Endodermal cell (in vitro differentiated cells): ENCODE results near the gene CH25H. TPM values are rescaled to one million over a fixed set of nuclear protein-coding genes. Genes with fewer than 3 reads are reported as not detected.

Experiments used
- DNase-seq: peaks from one replicate; pipeline ENCODE4 v3.0.0-alpha.2; 2017
- H3K27ac ChIP-seq: 2 replicates; pipeline ENCODE4 v1.5.1; 2013; ENCODE audit warnings: mild to moderate bottlenecking, low read depth, low read length, moderate library complexity
- H3K27me3 ChIP-seq: 2 replicates; pipeline ENCODE4 v1.6.1; 2013; ENCODE audit warnings: mild to moderate bottlenecking, low read length, moderate library complexity; ENCODE audit not compliant: insufficient read depth, control insufficient read depth, poor library complexity, severe bottlenecking
- H3K36me3 ChIP-seq: 2 replicates; pipeline ENCODE4 v1.7.0; 2013; ENCODE audit warnings: mild to moderate bottlenecking, low read length, moderate library complexity; ENCODE audit not compliant: control insufficient read depth, insufficient read depth
- H3K4me1 ChIP-seq: one replicate; pipeline ENCODE4 v1.7.0; 2013; ENCODE audit warnings: low read length; ENCODE audit not compliant: control insufficient read depth, insufficient read depth
- H3K4me3 ChIP-seq: 2 replicates; pipeline ENCODE4 v1.5.1; 2013; ENCODE audit warnings: mild to moderate bottlenecking, low read length, moderate library complexity
- H3K9ac ChIP-seq: 2 replicates; pipeline ENCODE4 v1.6.1; 2013; ENCODE audit warnings: mild to moderate bottlenecking, low read length, moderate library complexity; ENCODE audit not compliant: poor library complexity, severe bottlenecking; ENCODE audit errors: extremely low read depth
- H3K9me3 ChIP-seq: 2 replicates; pipeline ENCODE4 v1.6.1; 2013; ENCODE audit warnings: mild to moderate bottlenecking, low read length, moderate library complexity; ENCODE audit not compliant: control insufficient read depth
- H3K27ac Mint-ChIP-seq: 2 replicates; pipeline ENCODE4 v1.8.0; 2020; ENCODE audit warnings: mixed read lengths
- H3K27me3 Mint-ChIP-seq: 2 replicates; pipeline ENCODE4 v1.8.0; 2021; ENCODE audit warnings: mild to moderate bottlenecking, mixed read lengths; ENCODE audit not compliant: insufficient read depth
- H3K36me3 Mint-ChIP-seq: 2 replicates; pipeline ENCODE4 v1.8.0; 2020; ENCODE audit warnings: low read depth, mixed read lengths
- H3K4me1 Mint-ChIP-seq: 2 replicates; pipeline ENCODE4 v1.8.0; 2020; ENCODE audit warnings: mixed read lengths
- H3K4me3 Mint-ChIP-seq: 2 replicates; pipeline ENCODE4 v1.8.0; 2020; ENCODE audit warnings: mild to moderate bottlenecking, moderate library complexity, mixed read lengths
- H3K9me3 Mint-ChIP-seq: 2 replicates; pipeline ENCODE4 v1.8.0; 2020; ENCODE audit warnings: mild to moderate bottlenecking, mixed read lengths
- WGBS, 2 experiments: methylation state at CpG; one replicate each; pipeline versions ENCODE4 v1.1.5 to v1.1.7; 2013; ENCODE audit warnings: missing lambda C conversion rate in 2 of 2, mixed read lengths in 1 of 2; ENCODE audit not compliant: insufficient coverage in 1 of 2, insufficient read length in 1 of 2; 5-methylcytosine and 5-hydroxymethylcytosine counted together
- total RNA-seq, 2 donors: library from RNA; stranded (reverse); fragmentation: NEBNext Ultra II Directional in 1 of 2; extraction: Animal tissue kit (Norgen Biotek cat#: 25700) in 1 of 2; gene quantifications; 2 replicates in 1 of 2; 3 replicates in 1 of 2; pipeline ENCODE4 v1.2.1, GENCODE V29; 2021
- TF ChIP-seq, protein P1 (sequence below): fragments of 200-600 bp; sonication (generic); conservative IDR thresholded peaks from 2 replicates; pipeline ENCODE4 v1.5.0; 2021; ENCODE audit warnings: antibody characterized with exemption, mild to moderate bottlenecking

CH25H gene
- total RNA-seq, 2 donors from 2014 or later, result not detected

DNA sequence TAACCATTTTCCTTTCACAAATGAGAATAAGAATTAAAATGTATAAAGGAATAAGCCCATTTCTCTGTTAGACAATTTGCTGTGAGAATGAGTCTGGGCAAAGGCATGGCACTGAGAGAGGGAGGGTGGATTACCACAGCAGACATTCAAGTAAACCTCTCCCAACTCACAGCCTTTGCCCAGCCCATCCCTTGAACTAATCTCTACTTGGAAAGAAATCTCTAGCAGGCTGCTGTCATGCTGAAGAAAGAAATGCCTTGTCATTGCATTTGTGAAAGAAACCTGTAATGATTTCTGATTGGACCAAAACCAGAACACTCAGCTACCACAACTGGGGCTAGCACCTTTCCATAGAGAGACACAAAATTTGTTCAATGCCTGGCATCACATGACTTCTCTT lies 39.2 kb downstream of the CH25H start:
- Histone ChIP-seq H3K36me3 (no peaks in the 10 kb centered on the region), H3K9ac (no peak overlapping the region), H3K27ac (no peak overlapping the region), H3K4me3 (no peak overlapping the region), H3K27me3 (no peaks in the 10 kb centered on the region), H3K4me1 (no peaks in the 10 kb centered on the region), H3K9me3 (no peaks in the 10 kb centered on the region)
- TF ChIP-seq, protein P1, sequence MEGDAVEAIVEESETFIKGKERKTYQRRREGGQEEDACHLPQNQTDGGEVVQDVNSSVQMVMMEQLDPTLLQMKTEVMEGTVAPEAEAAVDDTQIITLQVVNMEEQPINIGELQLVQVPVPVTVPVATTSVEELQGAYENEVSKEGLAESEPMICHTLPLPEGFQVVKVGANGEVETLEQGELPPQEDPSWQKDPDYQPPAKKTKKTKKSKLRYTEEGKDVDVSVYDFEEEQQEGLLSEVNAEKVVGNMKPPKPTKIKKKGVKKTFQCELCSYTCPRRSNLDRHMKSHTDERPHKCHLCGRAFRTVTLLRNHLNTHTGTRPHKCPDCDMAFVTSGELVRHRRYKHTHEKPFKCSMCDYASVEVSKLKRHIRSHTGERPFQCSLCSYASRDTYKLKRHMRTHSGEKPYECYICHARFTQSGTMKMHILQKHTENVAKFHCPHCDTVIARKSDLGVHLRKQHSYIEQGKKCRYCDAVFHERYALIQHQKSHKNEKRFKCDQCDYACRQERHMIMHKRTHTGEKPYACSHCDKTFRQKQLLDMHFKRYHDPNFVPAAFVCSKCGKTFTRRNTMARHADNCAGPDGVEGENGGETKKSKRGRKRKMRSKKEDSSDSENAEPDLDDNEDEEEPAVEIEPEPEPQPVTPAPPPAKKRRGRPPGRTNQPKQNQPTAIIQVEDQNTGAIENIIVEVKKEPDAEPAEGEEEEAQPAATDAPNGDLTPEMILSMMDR, result no peak
- no peak for DNase-seq
- Mint-ChIP-seq H3K27ac (no peak overlapping the region), H3K9me3 (no peaks in the 10 kb centered on the region), H3K4me3 (no peak overlapping the region), H3K4me1 (no peaks in the 10 kb centered on the region), H3K36me3 (no peaks in the 10 kb centered on the region), H3K27me3 (peaks cover 9% of the 10 kb centered on the region)

GRCh38 chr10:89165923-89166322 lies 41.2 kb downstream of the CH25H start:
- no peaks in the 10 kb centered on the region for H3K4me1 Mint-ChIP-seq

DNA sequence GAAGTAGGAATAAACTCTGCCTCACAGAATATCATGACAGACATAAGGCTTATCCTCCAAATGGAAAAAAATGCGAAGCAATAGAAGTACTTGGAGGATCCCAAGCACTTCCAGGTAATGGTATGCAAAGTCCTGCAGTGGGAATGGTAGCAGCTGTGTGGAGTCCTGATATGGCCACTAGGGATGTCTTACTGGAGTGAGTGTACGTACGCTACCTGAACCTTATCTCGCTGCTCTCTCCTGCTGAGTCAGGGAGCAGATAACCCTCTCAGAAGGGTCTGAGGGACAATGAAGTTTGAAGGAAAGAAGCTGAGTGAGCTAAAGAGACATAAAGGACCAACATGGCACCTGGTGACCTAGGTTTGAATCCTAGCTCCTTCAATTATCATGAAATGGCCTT lies 42.2 kb downstream of the CH25H start:
- 81 to 89% methylated on average over 4 of the region's 4 CpGs for WGBS, 2 experiments
- DNase-seq, result peak; percentile 62
- Mint-ChIP-seq H3K27ac (no peak overlapping the region), H3K27me3 (peaks cover 9% of the 10 kb centered on the region), H3K36me3 (no peaks in the 10 kb centered on the region), H3K4me3 (no peak overlapping the region), H3K9me3 (no peaks in the 10 kb centered on the region), H3K4me1 (no peaks in the 10 kb centered on the region)
- Histone ChIP-seq H3K36me3 (no peaks in the 10 kb centered on the region), H3K4me1 (no peaks in the 10 kb centered on the region), H3K27me3 (no peaks in the 10 kb centered on the region), H3K9me3 (no peaks in the 10 kb centered on the region), H3K27ac (no peak overlapping the region), H3K9ac (no peak overlapping the region), H3K4me3 (no peak overlapping the region)
- TF ChIP-seq, protein P1, result peak; percentile 72

More at GRCh38 chr10:89165923-89166322, 41.2 kb downstream of the CH25H start:
- Histone ChIP-seq H3K4me1 (no peaks in the 10 kb centered on the region), H3K9ac (no peak overlapping the region), H3K27ac (no peak overlapping the region), H3K27me3 (no peaks in the 10 kb centered on the region), H3K36me3 (no peaks in the 10 kb centered on the region), H3K9me3 (no peaks in the 10 kb centered on the region), H3K4me3 (no peak overlapping the region)
- H3K27me3 Mint-ChIP-seq, result peaks cover 9% of the 10 kb centered on the region
- TF ChIP-seq, protein P1, result no peak
- no peak for DNase-seq
- H3K27ac Mint-ChIP-seq, result no peak overlapping the region
- no peaks in the 10 kb centered on the region for H3K9me3 Mint-ChIP-seq
- H3K36me3 Mint-ChIP-seq, result no peaks in the 10 kb centered on the region
- H3K4me3 Mint-ChIP-seq, result no peak overlapping the region
- 96 to 100% methylated on average over 3 to 4 of the region's 4 CpGs for WGBS, 2 experiments
